Activated CD8-positive, alpha-beta memory T cell treated with anti-CD3 and anti-CD28 coated beads, Interleukin-2, amount 50 U/mL, for 24 hours (primary cell): ENCODE data around the gene NCKAP5.

Source experiments
- DNase-seq: peaks from one replicate; pipeline ENCODE4 v3.0.0-alpha.2; 2020; ENCODE audit errors: extremely low read depth

NCKAP5 gene

DNA sequence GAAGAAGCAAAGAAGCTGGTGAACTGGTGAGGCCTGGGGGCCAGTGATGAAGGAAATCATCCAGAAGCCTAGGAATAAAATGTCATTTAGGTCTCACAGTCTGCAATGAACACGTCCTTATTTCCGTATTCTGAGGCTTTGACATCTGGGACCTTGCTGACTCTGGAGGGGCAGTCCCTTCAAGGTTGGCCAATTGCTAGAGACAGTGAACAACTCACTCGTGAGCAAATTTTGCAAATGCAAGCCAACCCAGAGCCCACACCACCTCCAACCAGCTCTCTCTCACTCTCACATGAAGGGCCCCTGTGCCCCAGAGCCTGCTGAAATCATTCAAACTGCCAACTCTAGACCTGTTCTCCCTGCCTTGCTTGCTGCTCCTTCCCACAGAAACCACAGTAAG, 619.2 kb downstream of the NCKAP5 start:
- DNase-seq, result no peak

GRCh38 chr2:132948211-132948610, 620.1 kb downstream of the NCKAP5 start:
- no peak for DNase-seq

GRCh38 chr2:132943829-132944228, 624.4 kb downstream of the NCKAP5 start:
- DNase-seq, result no peak

- no peak for DNase-seq
Measured at GRCh38 chr2:132941296-132942020, 626.8 kb downstream of the NCKAP5 start.

DNA sequence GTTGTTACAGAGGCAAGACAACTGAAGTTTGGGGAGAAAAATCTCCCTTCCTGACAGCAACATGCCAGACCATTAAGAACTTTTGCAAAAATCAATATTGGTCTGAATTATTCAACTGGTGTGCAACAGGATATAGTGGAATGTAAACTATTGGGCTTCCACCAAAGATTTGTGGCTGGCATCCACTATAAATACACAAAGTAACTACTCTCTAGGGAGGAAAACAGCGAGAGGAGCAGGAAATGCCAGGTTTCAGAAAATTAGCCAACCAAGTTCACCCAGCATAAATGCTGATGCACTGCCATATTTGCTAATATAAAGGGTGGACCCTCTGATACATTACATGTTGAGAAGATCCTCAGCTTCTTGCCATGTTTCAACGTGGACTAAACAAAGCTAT, 630.6 kb downstream of the NCKAP5 start:
- DNase-seq, result no peak

DNA sequence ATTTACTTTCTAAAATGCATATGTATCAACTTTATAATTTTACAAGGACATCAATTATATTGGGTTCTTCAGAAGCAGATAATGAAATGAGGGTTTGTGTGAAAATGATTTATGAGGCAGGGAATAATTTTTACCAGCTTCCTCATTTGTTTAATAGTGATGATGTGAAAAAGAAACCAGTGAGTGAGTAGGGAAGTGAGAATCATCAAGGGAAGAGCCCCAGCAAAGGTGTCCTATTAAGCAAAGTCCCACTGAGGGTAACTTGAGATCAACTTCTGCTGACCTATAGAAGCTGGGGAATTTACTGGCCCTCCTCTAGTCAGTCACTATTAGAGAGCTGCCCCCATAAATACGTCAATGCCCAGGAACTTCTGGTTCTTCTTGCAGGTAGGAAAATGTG, 631.5 kb downstream of the NCKAP5 start:
- DNase-seq, result no peak

DNA sequence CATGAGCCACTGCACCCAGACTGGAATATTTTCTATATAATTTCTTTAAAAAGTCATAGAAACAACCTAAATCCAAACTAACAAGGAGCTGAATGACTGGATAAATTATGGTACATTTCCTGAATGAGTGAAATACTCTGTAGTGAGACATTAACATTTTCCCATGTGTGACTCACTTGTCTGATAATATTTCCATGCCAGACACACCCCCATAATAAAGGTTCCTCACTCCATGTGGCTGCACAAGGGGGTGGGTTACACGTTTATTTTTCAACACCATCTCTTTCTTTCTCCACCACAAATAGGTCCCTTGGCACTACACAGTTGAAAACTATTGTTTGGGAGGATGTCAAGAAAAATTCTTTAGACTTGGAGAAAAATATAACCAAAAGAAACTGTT, 632.0 kb downstream of the NCKAP5 start:
- no peak for DNase-seq

DNA sequence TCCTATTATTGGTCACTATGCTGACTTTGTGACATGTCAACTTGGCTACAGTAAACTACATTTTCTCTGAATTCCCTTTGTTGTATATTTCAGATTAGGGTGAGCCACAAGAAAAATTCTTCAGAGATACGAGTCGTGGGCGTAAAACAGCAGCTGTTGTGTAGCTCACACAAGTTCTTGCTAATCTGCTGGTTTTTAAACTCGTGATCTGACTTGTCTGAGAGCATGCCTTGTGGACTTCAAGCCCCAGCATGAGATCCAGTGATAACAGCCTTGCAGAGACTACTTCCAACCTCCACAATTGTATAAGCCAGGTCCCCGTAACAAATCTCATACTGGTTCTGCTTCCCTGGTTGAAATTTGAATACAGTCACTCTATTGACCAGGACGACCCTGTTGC, 638.5 kb downstream of the NCKAP5 start:
- DNase-seq, result no peak

GRCh38 chr2:132923787-132924186, 644.5 kb downstream of the NCKAP5 start:
- DNase-seq, result no peak

GRCh38 chr2:132915812-132916549, 652.3 kb downstream of the NCKAP5 start:
- DNase-seq, result no peak

DNA sequence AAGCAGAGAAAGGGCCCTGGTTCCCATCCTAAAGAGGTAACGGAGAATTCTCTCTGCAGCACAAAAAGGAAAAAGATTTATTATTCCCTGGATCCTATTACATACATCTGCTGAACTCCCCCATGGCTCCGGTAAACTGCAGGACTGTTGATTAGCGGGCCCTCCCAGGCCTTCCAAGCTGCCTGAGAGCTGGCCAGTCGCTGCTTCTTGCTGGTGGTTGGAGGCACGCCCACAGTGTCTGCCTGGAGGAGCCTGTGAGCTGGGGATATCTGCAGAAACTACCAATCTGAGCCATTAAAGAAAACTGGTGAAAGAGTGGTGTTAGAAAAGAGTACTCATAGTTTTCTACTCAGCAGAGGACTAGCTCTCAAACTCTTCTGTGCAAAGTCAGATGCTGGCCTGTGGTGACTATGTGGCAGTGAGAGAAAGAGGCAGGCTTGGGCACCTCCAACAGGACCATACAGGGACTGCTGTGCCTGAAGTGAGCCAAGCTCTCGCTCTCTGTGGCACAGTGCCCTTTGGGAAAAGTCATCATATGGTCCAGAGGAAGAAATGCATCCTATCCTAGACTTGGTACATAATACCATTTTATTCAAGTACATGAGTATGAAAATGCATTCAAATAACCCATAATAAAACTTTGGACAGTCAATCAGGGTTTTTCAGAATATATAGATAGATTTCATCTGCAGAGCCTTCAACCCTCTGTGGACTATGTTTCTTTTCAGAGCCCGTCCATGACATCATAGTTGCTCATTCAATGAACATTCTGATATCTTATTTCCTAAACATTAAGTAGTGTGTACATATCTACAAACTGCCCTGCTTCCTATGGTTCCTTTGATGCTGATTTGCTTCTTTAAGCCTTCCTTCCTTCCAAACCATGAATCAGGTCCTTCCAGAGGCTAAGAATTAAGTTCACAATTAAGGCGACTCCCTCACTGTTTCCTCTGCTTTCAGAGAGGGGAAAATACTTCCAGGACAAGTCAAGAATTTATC, 656.2 kb downstream of the NCKAP5 start:
- DNase-seq, result no peak

DNA sequence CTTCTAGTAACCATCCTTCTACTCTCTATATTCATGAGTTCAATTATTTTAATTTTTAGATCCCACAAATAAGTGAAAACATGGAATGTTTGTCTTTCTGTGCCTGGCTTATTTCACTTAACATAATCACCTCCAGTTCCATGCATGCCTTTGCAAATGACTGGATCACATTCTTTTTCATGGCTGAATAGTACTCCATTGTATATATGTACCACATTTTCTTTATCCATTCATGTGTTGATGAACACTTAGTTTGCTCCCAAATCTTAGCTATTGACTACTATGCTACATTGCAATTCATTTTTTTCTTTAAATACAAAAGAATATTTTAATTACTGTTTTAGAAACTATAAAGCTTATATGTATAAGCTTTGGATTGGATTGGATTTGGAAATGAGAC, 657.8 kb downstream of the NCKAP5 start:
- no peak for DNase-seq

- DNase-seq, result no peak
Measured at GRCh38 chr2:132909427-132909826, 658.8 kb downstream of the NCKAP5 start.

DNA sequence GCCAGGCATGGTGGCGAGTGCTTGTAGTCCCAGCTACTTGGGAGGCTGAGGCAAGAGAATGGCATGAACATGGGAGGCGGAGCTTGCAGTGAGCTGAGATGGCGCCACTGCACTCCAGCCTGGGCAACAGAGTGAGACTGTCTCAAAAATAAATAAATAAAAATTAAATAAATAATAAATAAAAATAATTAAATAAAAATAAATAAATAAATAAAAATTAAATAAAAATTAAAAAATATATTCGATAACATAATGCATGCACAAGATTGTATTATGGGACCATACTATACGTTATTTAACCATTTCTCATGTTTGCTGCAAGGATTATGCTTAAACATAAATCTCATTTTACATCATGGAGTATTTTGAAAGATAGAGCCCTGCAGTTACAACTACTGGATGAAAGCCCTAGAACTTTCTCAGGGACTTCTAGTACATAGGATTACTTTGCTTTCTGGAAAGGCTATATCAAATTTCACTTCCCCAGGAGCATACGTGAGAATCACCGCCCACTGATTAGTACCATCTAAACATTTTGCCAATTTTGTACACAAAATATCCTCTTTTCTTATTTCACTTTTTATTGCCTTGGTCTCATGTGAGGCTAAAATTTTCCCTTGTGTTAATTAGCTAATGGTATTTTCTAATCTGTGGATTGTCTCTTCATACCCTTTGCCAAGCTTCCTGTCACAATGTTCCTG, 664.0 kb downstream of the NCKAP5 start:
- no peak for DNase-seq

- no peak for DNase-seq
Measured at GRCh38 chr2:132902626-132903025, 665.6 kb downstream of the NCKAP5 start.

- DNase-seq, result no peak
Measured at GRCh38 chr2:132901661-132902060, 666.6 kb downstream of the NCKAP5 start.

DNA sequence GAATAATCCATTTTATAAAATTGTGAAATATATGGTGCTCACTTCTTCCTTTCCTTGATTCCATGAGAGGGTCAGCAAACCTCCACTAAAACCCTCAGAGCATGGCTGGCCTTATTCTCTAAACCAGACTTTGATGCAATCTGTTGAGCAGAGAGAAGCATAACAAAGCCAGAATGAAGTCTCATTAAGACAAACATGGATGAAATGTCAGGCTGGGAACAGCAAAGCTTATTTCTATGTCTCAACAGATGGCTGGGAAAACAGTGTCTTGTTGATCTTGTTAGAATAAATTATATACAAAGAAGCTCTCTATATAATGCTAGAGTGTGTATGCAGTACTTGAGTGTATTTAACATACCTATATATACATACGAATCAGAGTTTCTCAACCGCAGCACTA, 671.2 kb downstream of the NCKAP5 start:
- no peak for DNase-seq

GRCh38 chr2:132896073-132896472, 672.2 kb downstream of the NCKAP5 start:
- DNase-seq, result no peak

GRCh38 chr2:132891498-132891897, 676.8 kb downstream of the NCKAP5 start:
- no peak for DNase-seq

DNA sequence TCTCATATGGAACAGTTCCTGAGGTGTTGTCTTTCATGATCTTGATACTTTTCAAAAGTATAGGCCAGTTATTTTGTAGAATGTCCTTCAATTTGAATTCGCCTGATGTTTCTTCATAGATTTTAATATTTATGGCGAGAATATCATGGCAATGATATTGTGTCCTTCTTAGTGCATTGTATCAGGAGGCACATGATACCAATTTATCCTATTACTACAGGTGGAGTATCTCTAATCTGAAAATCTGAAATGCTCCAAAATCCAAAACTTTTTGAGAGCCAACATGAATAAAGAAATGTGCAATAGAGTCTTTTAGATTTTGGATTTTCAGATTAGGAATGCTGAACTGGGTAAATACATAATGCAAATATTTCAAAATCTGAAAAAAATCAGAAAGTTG, 681.7 kb downstream of the NCKAP5 start:
- DNase-seq, result no peak

DNA sequence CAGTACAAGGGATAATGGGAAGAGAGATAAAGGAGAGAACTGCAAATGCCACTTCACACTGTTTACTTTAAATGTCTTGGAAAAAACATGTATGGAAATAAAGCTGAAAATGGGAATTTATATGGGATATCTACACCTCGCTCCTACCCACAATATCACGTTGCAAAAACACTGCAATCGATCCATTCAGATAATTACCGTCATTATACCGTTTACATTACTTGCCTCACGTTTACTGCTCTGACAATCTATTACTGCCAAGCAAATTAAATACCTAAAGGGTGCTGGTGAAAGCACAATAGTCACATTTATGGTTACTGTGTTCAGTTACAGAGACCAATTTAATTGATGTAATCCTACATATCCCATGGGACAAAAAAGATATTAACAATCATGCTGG, 683.6 kb downstream of the NCKAP5 start:
- DNase-seq, result no peak

DNA sequence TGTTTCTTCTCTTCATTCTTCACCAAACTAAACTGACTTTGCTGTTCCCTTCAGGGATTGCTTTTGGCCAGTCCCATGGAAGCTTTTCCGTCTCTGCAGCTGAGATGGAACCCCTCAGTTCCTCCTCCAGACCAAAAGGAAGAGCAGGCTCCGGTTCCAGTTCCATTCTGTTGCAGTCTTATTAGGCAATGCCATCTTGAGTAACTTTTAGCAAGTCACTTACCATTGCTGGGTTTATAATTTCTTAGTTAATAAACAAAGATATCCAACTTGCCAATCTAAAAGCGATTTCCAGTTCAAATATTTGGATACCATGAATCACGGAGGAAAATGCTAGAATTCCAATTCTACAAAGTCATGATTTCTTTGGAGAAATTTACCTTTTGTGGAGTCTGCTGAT, 684.0 kb downstream of the NCKAP5 start:
- no peak for DNase-seq
